Gastrocnemius medialis (tissue), 4 donors: ENCODE data around the gene ZNF566.

Experiments used
- POLR2A ChIP-seq, 2 donors: fragments of 450-650 bp; IDR thresholded peaks; one replicate each; pipeline ENCODE4 v1.6.1; 2017; ENCODE audit warnings: antibody characterized with exemption in 2 of 2, mild to moderate bottlenecking in 2 of 2, moderate library complexity in 2 of 2
- TF ChIP-seq, protein P1 (sequence below), 5 experiments: fragments of 450-650 bp in 3 of 5; fragments of 200-600 bp in 2 of 5; sonication (generic) in 2 of 5; IDR thresholded peaks in 4 of 5; conservative IDR thresholded peaks in 1 of 5; 1 replicate in 4 of 5; 2 replicates in 1 of 5; pipeline ENCODE4 v1.5.1; 2016 to 2019; ENCODE audit warnings: antibody characterized with exemption in 5 of 5, mild to moderate bottlenecking in 3 of 5, moderate library complexity in 3 of 5

DNA sequence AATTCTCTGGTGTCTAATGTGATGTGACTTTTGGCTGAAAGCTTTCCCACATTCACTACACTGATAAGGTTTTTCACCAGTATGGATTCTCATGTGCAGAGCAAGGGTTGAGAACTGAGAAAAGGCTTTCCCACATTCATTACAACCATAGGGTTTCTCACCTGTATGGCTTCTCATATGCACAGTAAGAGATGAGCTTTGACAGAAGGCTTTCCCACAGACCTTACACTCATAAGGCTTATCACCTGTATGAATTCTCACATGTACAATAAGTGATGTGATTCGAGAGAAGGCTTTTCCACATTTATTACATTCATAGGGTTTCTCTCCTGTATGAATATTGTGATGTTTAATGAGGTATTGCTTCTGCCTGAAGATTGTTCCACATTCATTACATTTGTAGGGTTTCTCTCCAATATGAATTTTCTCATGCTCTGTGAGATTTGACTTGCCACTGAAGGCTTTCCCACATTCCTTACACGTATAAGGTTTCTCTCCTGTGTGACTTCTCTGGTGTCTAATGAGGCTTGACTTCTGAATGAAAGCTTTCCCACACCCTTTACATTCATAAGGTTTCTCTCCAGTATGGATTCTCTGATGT is 24.8 kb upstream of the ZNF566 start:
- TF ChIP-seq, protein P1, sequence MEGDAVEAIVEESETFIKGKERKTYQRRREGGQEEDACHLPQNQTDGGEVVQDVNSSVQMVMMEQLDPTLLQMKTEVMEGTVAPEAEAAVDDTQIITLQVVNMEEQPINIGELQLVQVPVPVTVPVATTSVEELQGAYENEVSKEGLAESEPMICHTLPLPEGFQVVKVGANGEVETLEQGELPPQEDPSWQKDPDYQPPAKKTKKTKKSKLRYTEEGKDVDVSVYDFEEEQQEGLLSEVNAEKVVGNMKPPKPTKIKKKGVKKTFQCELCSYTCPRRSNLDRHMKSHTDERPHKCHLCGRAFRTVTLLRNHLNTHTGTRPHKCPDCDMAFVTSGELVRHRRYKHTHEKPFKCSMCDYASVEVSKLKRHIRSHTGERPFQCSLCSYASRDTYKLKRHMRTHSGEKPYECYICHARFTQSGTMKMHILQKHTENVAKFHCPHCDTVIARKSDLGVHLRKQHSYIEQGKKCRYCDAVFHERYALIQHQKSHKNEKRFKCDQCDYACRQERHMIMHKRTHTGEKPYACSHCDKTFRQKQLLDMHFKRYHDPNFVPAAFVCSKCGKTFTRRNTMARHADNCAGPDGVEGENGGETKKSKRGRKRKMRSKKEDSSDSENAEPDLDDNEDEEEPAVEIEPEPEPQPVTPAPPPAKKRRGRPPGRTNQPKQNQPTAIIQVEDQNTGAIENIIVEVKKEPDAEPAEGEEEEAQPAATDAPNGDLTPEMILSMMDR (IDR thresholded peaks at IDR 0.05 in 4 of 5, conservative IDR thresholded peaks at IDR 0.05 in 1 of 5) = no peak
- no peak for TF ChIP-seq POLR2A (IDR thresholded peaks at IDR 0.05)
